PC-3 (cell line): ENCODE measurements around the gene GGNBP2. TPM values are rescaled to one million over a fixed set of nuclear protein-coding genes. Genes with fewer than 3 reads are reported as not detected.

ENCODE experiments used
- ATAC-seq: fragments of 200-7000 bp; cut with Tn5 transposase; 2 replicates; pipeline ENCODE4 v1.9.1; 2020; ENCODE audit warnings: mild to moderate bottlenecking, moderate library complexity
- BruUV-seq: library from RNA; stranded (reverse); fragments of 400-500 nt; replicated peaks from 2 replicates; lab custom pipeline; 2021; lab: Mats Ljungman, UMichigan
- CTCF ChIA-PET: fragments of 300-600 bp; sonication (Branson Sonifier 250); formaldehyde crosslinking; loops from one replicate; lab custom pipeline; 2022; ENCODE audit warnings: antibody characterized with exemption; lab: Charles Lee
- POLR2A ChIA-PET: fragments of 300-600 bp; sonication (Branson Sonifier 250); formaldehyde crosslinking; loops from one replicate; lab custom pipeline; 2022; ENCODE audit warnings: antibody characterized with exemption; ENCODE audit not compliant: unreplicated experiment; lab: Charles Lee
- DNase-seq: peaks from one replicate; pipeline ENCODE4 v3.0.0-alpha.2; 2015
- H2AFZ ChIP-seq: fragments of 300-600 bp; sonication (generic); 2 replicates; pipeline ENCODE4 v1.6.0; 2016; ENCODE audit warnings: antibody characterized with exemption, low read length
- H3F3A ChIP-seq: fragments of 300-600 bp; sonication (generic); one replicate; pipeline ENCODE4 v1.6.0; 2017; ENCODE audit warnings: antibody characterized with exemption, low read length, control low read depth, mild to moderate bottlenecking; ENCODE audit not compliant: unreplicated experiment
- H3K27ac ChIP-seq: fragments of 300-600 bp; sonication (generic); 2 replicates; pipeline ENCODE4 v1.5.1; 2016; ENCODE audit warnings: mild to moderate bottlenecking, low read length
- H3K27me3 ChIP-seq: fragments of 300-600 bp; sonication (generic); 2 replicates; pipeline ENCODE4 v1.6.1; 2016; ENCODE audit warnings: low read length, mixed read lengths
- H3K36me3 ChIP-seq: fragments of 300-600 bp; sonication (generic); 2 replicates; pipeline ENCODE4 v1.6.1; 2016; ENCODE audit warnings: low read depth, mixed run types, low read length, mixed read lengths
- H3K4me1 ChIP-seq: fragments of 300-600 bp; sonication (generic); 2 replicates; pipeline ENCODE4 v1.5.1; 2016; ENCODE audit warnings: low read length; ENCODE audit not compliant: insufficient read depth
- H3K4me2 ChIP-seq: fragments of 300-600 bp; sonication (generic); 2 replicates; pipeline ENCODE4 v1.6.0; 2016; ENCODE audit warnings: low read length
- H3K4me3 ChIP-seq: fragments of 300-600 bp; sonication (generic); 2 replicates; pipeline ENCODE4 v1.5.1; 2016; ENCODE audit warnings: mild to moderate bottlenecking, low read length, mixed read lengths
- H3K79me2 ChIP-seq: fragments of 300-600 bp; sonication (generic); 2 replicates; pipeline ENCODE4 v1.6.1; 2017; ENCODE audit warnings: low read length, mixed read lengths
- H3K9ac ChIP-seq: fragments of 300-600 bp; sonication (generic); 2 replicates; pipeline ENCODE4 v1.6.0; 2016; ENCODE audit warnings: mild to moderate bottlenecking, low read length
- H3K9me2 ChIP-seq: fragments of 300-600 bp; sonication (generic); replicated peaks from 2 replicates; pipeline ENCODE4 v1.6.1; 2016; ENCODE audit warnings: mixed run types, low read length, mixed read lengths
- H3K9me3 ChIP-seq: fragments of 300-600 bp; sonication (generic); 2 replicates; pipeline ENCODE4 v1.6.1; 2016; ENCODE audit warnings: low read length, mixed read lengths
- H4K20me1 ChIP-seq: fragments of 300-600 bp; sonication (generic); 2 replicates; pipeline ENCODE4 v1.6.1; 2016; ENCODE audit warnings: low read length, mixed read lengths
- CTCF ChIP-seq: fragments of 300-600 bp; sonication (generic); conservative IDR thresholded peaks from 2 replicates; pipeline ENCODE4 v1.5.1; 2017; ENCODE audit warnings: antibody characterized with exemption, low read depth, mild to moderate bottlenecking, low read length
- EZH2 ChIP-seq: fragments of 300-600 bp; sonication (generic); IDR thresholded peaks from one replicate; pipeline ENCODE4 v1.6.1; 2017; ENCODE audit warnings: antibody characterized with exemption, mild to moderate bottlenecking, low read length; ENCODE audit not compliant: unreplicated experiment
- EZH2phosphoT487 ChIP-seq: fragments of 300-600 bp; sonication (generic); IDR thresholded peaks from 2 replicates; pipeline ENCODE4 v1.6.1; 2018; ENCODE audit warnings: mild to moderate bottlenecking, antibody characterized with exemption, low read length, borderline replicate concordance
- intact Hi-C: fragments of 100-400 bp; cut with micrococcal nuclease; formaldehyde crosslinking; loops from 2 replicates; pipeline ENCODE4 v1.9.0; 2023
- total RNA-seq: library from RNA; depleted of rRNA; stranded (reverse); fragments of >200 nt; gene quantifications from 2 replicates; pipeline ENCODE4 v1.2.3, GENCODE V29; 2014

Gene GGNBP2
- total RNA-seq, 1 experiment from 2014 or later = 33.0 TPM

- ATAC-seq (no peak), DNase-seq (no peak)
- no peak overlapping the region for H3K4me2 ChIP-seq
- ChIA-PET CTCF (no interaction called here), POLR2A (no interaction called here)
- intact Hi-C loops = no loop called here
- H3K9ac ChIP-seq = no peak overlapping the region
- no peaks in the 10 kb centered on the region for H3K9me3 ChIP-seq
- no peaks in the 10 kb centered on the region for H3F3A ChIP-seq
- no TSS peak for BruUV-seq
- peaks cover 26% of the 10 kb centered on the region for H3K79me2 ChIP-seq
- no peaks in the 10 kb centered on the region for H3K9me2 ChIP-seq
- H3K27ac ChIP-seq = no peak overlapping the region
- no peaks in the 10 kb centered on the region for H3K36me3 ChIP-seq
- no peaks in the 10 kb centered on the region for H3K27me3 ChIP-seq
- H3K4me1 ChIP-seq = peaks cover 16% of the 10 kb centered on the region
- no peak overlapping the region for H3K4me3 ChIP-seq
- TF ChIP-seq EZH2 = no peak
- TF ChIP-seq EZH2phosphoT487 = no peak
- no peak for TF ChIP-seq CTCF
- H2AFZ ChIP-seq = no peak overlapping the region
- H4K20me1 ChIP-seq = no peaks in the 10 kb centered on the region
These were observed 52.5 kb downstream of the GGNBP2 start for GRCh38 chr17:36597226-36597625.

GRCh38 chr17:36597866-36598777, 53.4 kb downstream of the GGNBP2 start:
- intact Hi-C loops = no loop called here
- POLR2A ChIA-PET = no interaction called here

More at GRCh38 chr17:36597866-36598777, 53.4 kb downstream of the GGNBP2 start:
- no peaks in the 10 kb centered on the region for H3F3A ChIP-seq
- CTCF ChIA-PET = no interaction called here
- H3K4me2 ChIP-seq = no peak overlapping the region
- H3K79me2 ChIP-seq = peaks cover 26% of the 10 kb centered on the region
- peaks cover 10% of the 10 kb centered on the region for H3K4me1 ChIP-seq
- H3K36me3 ChIP-seq = no peaks in the 10 kb centered on the region
- BruUV-seq = no TSS peak
- H2AFZ ChIP-seq = no peak overlapping the region
- TF ChIP-seq EZH2phosphoT487 (no peak), CTCF (no peak), EZH2 (no peak)
- H3K9me2 ChIP-seq = no peaks in the 10 kb centered on the region
- no peaks in the 10 kb centered on the region for H4K20me1 ChIP-seq
- no peak for ATAC-seq
- H3K27me3 ChIP-seq = no peaks in the 10 kb centered on the region
- no peak overlapping the region for H3K4me3 ChIP-seq
- H3K9ac ChIP-seq = no peak overlapping the region
- DNase-seq = no peak
- H3K27ac ChIP-seq = no peak overlapping the region
- H3K9me3 ChIP-seq = no peaks in the 10 kb centered on the region
